KMS-11 (cell line): ENCODE measurements around the gene NCOA4.
"Not testable (repeated sequence)": the region's sequence is repeated elsewhere in the genome, so short reads cannot be mapped to it uniquely, and the experiment has no call there.

Experiments
- H2AFZ ChIP-seq: fragments of 200-600 bp; sonication (generic); 2 replicates; pipeline ENCODE4 v1.6.1; 2016; ENCODE audit warnings: antibody characterized with exemption, mixed run types, low read depth
- H3K27ac ChIP-seq: fragments of 200-600 bp; sonication (generic); 2 replicates; pipeline ENCODE4 v1.6.1; 2016; ENCODE audit warnings: mild to moderate bottlenecking, mixed run types
- H3K27me3 ChIP-seq: fragments of 200-600 bp; sonication (generic); 2 replicates; pipeline ENCODE4 v1.6.1; 2017; ENCODE audit warnings: mild to moderate bottlenecking, low read depth, mixed run types, moderate library complexity; ENCODE audit not compliant: insufficient read depth
- H3K36me3 ChIP-seq: fragments of 200-600 bp; sonication (generic); 2 replicates; pipeline ENCODE4 v1.6.1; 2017; ENCODE audit warnings: mild to moderate bottlenecking, mixed run types; ENCODE audit not compliant: insufficient read depth
- H3K4me1 ChIP-seq: fragments of 200-600 bp; sonication (generic); 2 replicates; pipeline ENCODE4 v1.6.1; 2016; ENCODE audit warnings: mild to moderate bottlenecking, low read depth, mixed run types; ENCODE audit not compliant: poor library complexity, severe bottlenecking
- H3K4me2 ChIP-seq: fragments of 200-600 bp; sonication (generic); 2 replicates; pipeline ENCODE4 v1.7.0; 2016; ENCODE audit warnings: mild to moderate bottlenecking, mixed run types
- H3K4me3 ChIP-seq: fragments of 200-600 bp; sonication (generic); IDR thresholded peaks from 2 replicates; pipeline ENCODE4 v1.6.1; 2017; ENCODE audit warnings: low read depth, low read length, mixed read lengths; ENCODE audit not compliant: insufficient read depth
- H3K79me2 ChIP-seq: fragments of 200-600 bp; sonication (generic); 2 replicates; pipeline ENCODE4 v1.6.1; 2016; ENCODE audit warnings: low read depth, mixed run types; ENCODE audit not compliant: insufficient read depth
- H3K9ac ChIP-seq: fragments of 200-600 bp; sonication (generic); 2 replicates; pipeline ENCODE4 v1.6.1; 2016; ENCODE audit warnings: mild to moderate bottlenecking, mixed run types
- H4K20me1 ChIP-seq: fragments of 200-600 bp; sonication (generic); 2 replicates; pipeline ENCODE4 v1.6.1; 2016; ENCODE audit warnings: mild to moderate bottlenecking, mixed run types; ENCODE audit not compliant: insufficient read depth
- CTCF ChIP-seq: fragments of 200-600 bp; sonication (generic); conservative IDR thresholded peaks from 2 replicates; pipeline ENCODE4 v1.6.1; 2017; ENCODE audit warnings: low read depth, mild to moderate bottlenecking, antibody characterized with exemption, low read length, moderate library complexity, mixed read lengths

NCOA4 gene

GRCh38 chr10:46006219-46006618 is 24.2 kb downstream of the NCOA4 start:
- Histone ChIP-seq H3K4me3 (no peak overlapping the region), H4K20me1 (no peaks in the 10 kb centered on the region), H3K4me1 (no peaks in the 10 kb centered on the region), H3K4me2 (no peak overlapping the region), H2AFZ (no peak overlapping the region), H3K36me3 (peaks cover 10% of the 10 kb centered on the region; the same call in 1 of the 2 replicates), H3K27ac (no peak overlapping the region), H3K27me3 (no peaks in the 10 kb centered on the region), H3K9ac (no peak overlapping the region), H3K79me2 (no peaks in the 10 kb centered on the region)
- TF ChIP-seq CTCF = no peak

DNA sequence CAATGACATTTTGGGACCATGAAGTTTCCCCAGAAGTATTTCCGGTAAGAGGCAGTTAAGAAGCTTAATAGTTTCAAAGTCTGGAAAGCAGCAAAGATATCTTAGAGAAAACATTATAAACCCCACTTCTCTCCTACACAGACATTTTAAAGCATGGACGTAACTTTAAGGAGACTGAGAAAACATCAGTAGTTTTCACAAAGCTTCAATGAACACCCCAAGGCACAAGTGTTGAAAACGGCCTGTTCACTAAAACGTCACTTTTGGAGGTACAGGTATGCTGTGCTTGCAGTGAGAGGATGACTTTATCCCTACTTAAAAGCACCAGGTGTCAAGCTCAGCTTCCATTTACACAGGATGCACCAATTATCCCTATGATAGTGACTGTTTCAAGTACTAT is 25.0 kb downstream of the NCOA4 start:
- Histone ChIP-seq H3K4me1 (no peaks in the 10 kb centered on the region), H3K27me3 (no peaks in the 10 kb centered on the region), H4K20me1 (no peaks in the 10 kb centered on the region), H3K4me3 (no peak overlapping the region), H3K36me3 (peaks cover 10% of the 10 kb centered on the region; the same call in 1 of the 2 replicates), H3K9ac (no peak overlapping the region), H3K79me2 (no peaks in the 10 kb centered on the region), H2AFZ (no peak overlapping the region), H3K4me2 (no peak overlapping the region), H3K27ac (no peak overlapping the region)
- TF ChIP-seq CTCF = no peak

GRCh38 chr10:46004963-46005362 is 25.5 kb downstream of the NCOA4 start:
- no peak overlapping the region for H3K4me2 ChIP-seq
- no peak overlapping the region for H3K9ac ChIP-seq
- H2AFZ ChIP-seq = no peak overlapping the region
- no peak overlapping the region for H3K27ac ChIP-seq
- H3K27me3 ChIP-seq = no peaks in the 10 kb centered on the region
- H3K4me3 ChIP-seq = no peak overlapping the region
- no peaks in the 10 kb centered on the region for H3K4me1 ChIP-seq
- no peak for TF ChIP-seq CTCF
- no peaks in the 10 kb centered on the region for H3K79me2 ChIP-seq
- peaks cover 10% of the 10 kb centered on the region; the same call in 1 of the 2 replicates for H3K36me3 ChIP-seq
- H4K20me1 ChIP-seq = no peaks in the 10 kb centered on the region

DNA sequence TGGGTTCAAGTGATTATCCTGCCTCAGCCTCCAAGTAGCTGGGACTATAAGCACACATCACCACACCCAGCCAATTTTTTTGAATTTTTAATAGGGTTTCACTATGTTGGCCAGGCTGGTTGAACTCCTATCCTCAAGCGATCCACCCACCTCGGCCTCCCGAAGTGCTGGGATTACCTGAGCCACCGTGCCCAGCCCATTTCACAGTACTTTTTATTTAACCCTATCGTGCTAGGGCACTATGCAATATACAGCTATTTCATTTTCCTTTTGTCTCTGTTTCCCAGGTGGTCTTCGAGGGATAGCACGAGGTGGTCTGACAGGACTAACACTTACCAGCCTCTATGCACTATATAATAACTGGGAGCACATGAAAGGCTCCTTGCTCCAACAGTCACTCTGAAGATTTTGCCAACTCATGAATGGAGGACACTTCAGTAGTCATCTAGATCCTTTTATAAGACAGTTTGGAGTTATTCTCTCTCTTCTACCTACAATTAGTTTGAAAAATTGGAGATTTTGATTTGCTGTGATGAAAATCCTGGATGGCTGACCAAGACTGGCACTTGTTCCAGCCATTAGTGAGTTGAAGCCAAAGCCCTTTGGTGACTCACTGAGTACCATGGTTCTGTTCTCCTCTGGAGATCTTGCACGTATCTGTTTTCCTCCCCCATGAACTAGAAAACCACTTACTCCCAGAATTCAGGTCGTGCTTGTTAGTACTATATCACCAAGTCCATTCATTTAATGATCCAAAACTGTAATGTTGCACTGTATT is 27.3 kb downstream of the NCOA4 start:
- no peaks in the 10 kb centered on the region for H4K20me1 ChIP-seq
- H3K79me2 ChIP-seq = no peaks in the 10 kb centered on the region
- peaks cover 4% of the 10 kb centered on the region; the same call in 1 of the 2 replicates for H3K36me3 ChIP-seq
- no peaks in the 10 kb centered on the region for H3K27me3 ChIP-seq
- H2AFZ ChIP-seq = no peak overlapping the region
- H3K27ac ChIP-seq = no peak overlapping the region
- no peaks in the 10 kb centered on the region for H3K4me1 ChIP-seq
- no peak for TF ChIP-seq CTCF
- H3K4me2 ChIP-seq = no peak overlapping the region
- no peak overlapping the region for H3K9ac ChIP-seq
- no peak overlapping the region for H3K4me3 ChIP-seq

- H3K79me2 ChIP-seq, H3K4me1 ChIP-seq, H3K4me2 ChIP-seq, H2AFZ ChIP-seq, H3K9ac ChIP-seq, H3K27ac ChIP-seq, H3K27me3 ChIP-seq, H3K4me3 ChIP-seq, H3K36me3 ChIP-seq, H4K20me1 ChIP-seq: not testable (repeated sequence)
Measured at GRCh38 chr10:46002189-46002687, 28.2 kb downstream of the NCOA4 start.
